Parathyroid adenoma (tissue), 2 donors: ENCODE data around the gene DNAH11.

ENCODE experiments used
- H2AFZ ChIP-seq: fragments of 300-600 bp; sonication (generic); one replicate; pipeline ENCODE4 v1.7.0; 2017; ENCODE audit warnings: antibody characterized with exemption, mild to moderate bottlenecking
- H3K27ac ChIP-seq: fragments of 300-600 bp; sonication (generic); one replicate; pipeline ENCODE4 v1.7.0; 2017
- H3K27me3 ChIP-seq: fragments of 300-600 bp; sonication (generic); one replicate; pipeline ENCODE4 v1.7.0; 2017; ENCODE audit warnings: low read length; ENCODE audit not compliant: control insufficient read depth, insufficient read depth
- H3K36me3 ChIP-seq: fragments of 300-600 bp; sonication (generic); one replicate; pipeline ENCODE4 v1.7.0; 2017; ENCODE audit warnings: low read length; ENCODE audit not compliant: control insufficient read depth, insufficient read depth
- H3K4me1 ChIP-seq: fragments of 300-600 bp; sonication (generic); one replicate; pipeline ENCODE4 v1.7.0; 2017; ENCODE audit warnings: control low read depth
- H3K4me2 ChIP-seq: fragments of 300-600 bp; sonication (generic); one replicate; pipeline ENCODE4 v1.7.0; 2017; ENCODE audit warnings: low read length
- H3K4me3 ChIP-seq: fragments of 300-600 bp; sonication (generic); one replicate; pipeline ENCODE4 v1.7.0; 2017; ENCODE audit warnings: low read depth, low read length
- H3K79me2 ChIP-seq: fragments of 300-600 bp; sonication (generic); one replicate; pipeline ENCODE4 v1.7.0; 2017; ENCODE audit warnings: control low read depth
- H3K9ac ChIP-seq: fragments of 300-600 bp; sonication (generic); one replicate; pipeline ENCODE4 v1.7.0; 2017; ENCODE audit warnings: mild to moderate bottlenecking
- H3K9me3 ChIP-seq: fragments of 300-600 bp; sonication (generic); one replicate; pipeline ENCODE4 v1.7.0; 2017; ENCODE audit warnings: low read length; ENCODE audit not compliant: control insufficient read depth
- CTCF ChIP-seq: fragments of 300-600 bp; sonication (generic); IDR thresholded peaks from one replicate; pipeline ENCODE4 v1.7.0; 2017; ENCODE audit warnings: antibody characterized with exemption, mild to moderate bottlenecking
- donor health status: primary hyperparathyroidism.

DNAH11 gene

GRCh38 chr7:21550076-21550475, 7.2 kb downstream of the DNAH11 start:
- H3K27ac ChIP-seq = peak overlapping the region; percentile 86
- H3K79me2 ChIP-seq = peaks cover 45% of the 10 kb centered on the region
- no peak for TF ChIP-seq CTCF
- peaks cover 52% of the 10 kb centered on the region for H3K4me1 ChIP-seq
- H3K4me3 ChIP-seq = peak overlapping the region; percentile 6
- no peaks in the 10 kb centered on the region for H3K27me3 ChIP-seq
- H2AFZ ChIP-seq = no peak overlapping the region
- H3K36me3 ChIP-seq = peaks cover 8% of the 10 kb centered on the region
- H3K9me3 ChIP-seq = no peaks in the 10 kb centered on the region
- H3K4me2 ChIP-seq = peak overlapping the region; percentile 98
- H3K9ac ChIP-seq = no peak overlapping the region

GRCh38 chr7:21550821-21551531, 8.1 kb downstream of the DNAH11 start:
- Histone ChIP-seq H3K79me2 (peaks cover 46% of the 10 kb centered on the region), H3K4me2 (peak overlapping the region; percentile 98), H3K27me3 (no peaks in the 10 kb centered on the region), H3K36me3 (peaks cover 3% of the 10 kb centered on the region), H3K4me1 (peaks cover 59% of the 10 kb centered on the region), H3K9me3 (no peaks in the 10 kb centered on the region), H3K4me3 (peak overlapping the region; percentile 6), H2AFZ (no peak overlapping the region), H3K27ac (peak overlapping the region; percentile 86), H3K9ac (no peak overlapping the region)
- peak; percentile 40 for TF ChIP-seq CTCF

- H3K79me2 ChIP-seq = no peaks in the 10 kb centered on the region
- peaks cover 3% of the 10 kb centered on the region for H3K36me3 ChIP-seq
- no peak overlapping the region for H2AFZ ChIP-seq
- H3K4me3 ChIP-seq = no peak overlapping the region
- H3K9ac ChIP-seq = no peak overlapping the region
- H3K4me1 ChIP-seq = peaks cover 51% of the 10 kb centered on the region
- no peaks in the 10 kb centered on the region for H3K27me3 ChIP-seq
- H3K9me3 ChIP-seq = no peaks in the 10 kb centered on the region
- peak overlapping the region; percentile 94 for H3K27ac ChIP-seq
- H3K4me2 ChIP-seq = no peak overlapping the region
- no peak for TF ChIP-seq CTCF
Measured at GRCh38 chr7:21562385-21562784, 19.5 kb downstream of the DNAH11 start.

GRCh38 chr7:21565614-21566013, 22.8 kb downstream of the DNAH11 start:
- no peak overlapping the region for H2AFZ ChIP-seq
- no peaks in the 10 kb centered on the region for H3K27me3 ChIP-seq
- H3K4me3 ChIP-seq = no peak overlapping the region
- H3K36me3 ChIP-seq = peaks cover 6% of the 10 kb centered on the region
- H3K79me2 ChIP-seq = no peaks in the 10 kb centered on the region
- TF ChIP-seq CTCF = no peak
- no peaks in the 10 kb centered on the region for H3K9me3 ChIP-seq
- H3K4me2 ChIP-seq = no peak overlapping the region
- peak overlapping the region; percentile 94 for H3K27ac ChIP-seq
- no peak overlapping the region for H3K9ac ChIP-seq
- peaks cover 57% of the 10 kb centered on the region for H3K4me1 ChIP-seq

GRCh38 chr7:21566094-21566493, 23.3 kb downstream of the DNAH11 start:
- H3K4me3 ChIP-seq = no peak overlapping the region
- H3K9me3 ChIP-seq = no peaks in the 10 kb centered on the region
- H3K27me3 ChIP-seq = no peaks in the 10 kb centered on the region
- TF ChIP-seq CTCF = no peak
- H3K4me1 ChIP-seq = peaks cover 59% of the 10 kb centered on the region
- H3K36me3 ChIP-seq = peaks cover 6% of the 10 kb centered on the region
- H3K79me2 ChIP-seq = no peaks in the 10 kb centered on the region
- H3K27ac ChIP-seq = peak overlapping the region; percentile 94
- H2AFZ ChIP-seq = no peak overlapping the region
- no peak overlapping the region for H3K4me2 ChIP-seq
- no peak overlapping the region for H3K9ac ChIP-seq
